ENCODE data around the gene SNX14. TPM values are rescaled to one million over a fixed set of nuclear protein-coding genes. Genes with fewer than 3 reads are reported as not detected.

The SNX14 gene
- total and polyA plus RNA-seq, 2 of the 8 experiments (the other 6 are each of a cell fraction or from before 2014, with no cell fraction given) = 11.9 to 24.2 TPM

DNA sequence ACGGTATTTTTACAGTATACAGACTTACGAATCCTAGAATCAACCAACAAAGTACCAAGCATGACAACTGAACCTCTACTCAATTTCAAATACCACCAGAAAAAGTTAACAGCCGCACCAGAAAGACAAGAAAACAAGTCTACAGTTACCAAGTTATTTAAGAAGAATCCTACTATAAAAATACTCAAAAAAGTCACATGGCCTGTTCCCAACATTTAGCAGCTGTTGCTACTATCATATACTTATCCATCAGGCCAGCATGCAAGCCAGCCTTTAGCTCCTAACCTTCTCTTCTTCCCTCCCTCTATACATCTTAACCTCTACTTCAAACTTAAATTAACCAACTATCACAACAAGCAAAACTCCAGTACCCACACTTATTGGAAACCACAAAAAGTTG is 47.2 kb upstream of the SNX14 start:
- ChIA-PET CTCF (ENCODE audit: partially characterized antibody) (interaction anchor here (1.1 to 4.5 kb wide), 3 partner anchors 9 to 35 kb away, joined by 3 to 18 read pairs (median 6); no protein-coding TSS in a partner anchor), POLR2A (ENCODE audit: partially characterized antibody) (interaction anchor here (0.8 to 25.2 kb wide), 11 partner anchors 11 to 98 kb away, joined by 3 to 890 read pairs (median 31); partner anchors contain the start of gene SNX14)
- Histone ChIP-seq H3K27ac (ENCODE audit: low read depth, low read length) (no peak overlapping the region), H3K4me2 (ENCODE audit: insufficient read depth in 1 of 2, low read depth in 2 of 2, low read length in 2 of 2) (peak overlapping the region; percentile 73 to 77), H3K23ac (ENCODE audit: insufficient read length) (no peak overlapping the region), H3K4me3 (ENCODE audit: extremely low read depth in 1 of 4, insufficient read depth in 2 of 4, low read depth in 3 of 4, low read length in 4 of 4) (peak overlapping the region; percentile 91 to 97 (median 96)), H3K79me2 (ENCODE audit: control insufficient read depth in 1 of 2, insufficient read depth in 2 of 2, low read length in 2 of 2) (peaks cover 41 to 72% of the 10 kb centered on the region in 2 experiments), H2AFZ (ENCODE audit: low read length) (no peak overlapping the region), H4K8ac (ENCODE audit: extremely low read depth, insufficient read depth, low read length) (no peak overlapping the region), H4K5ac (ENCODE audit: insufficient read length, low read depth, low read length) (no peak overlapping the region), H3K18ac (ENCODE audit: extremely low read depth, low read length) (no peak overlapping the region), H3K9me3 (ENCODE audit: insufficient read depth in 2 of 2, low read depth in 1 of 2, low read length in 1 of 2) (no peaks in the 10 kb centered on the region), H3K4ac (replicated peaks; ENCODE audit: insufficient read length, low read depth, low read length) (no peak overlapping the region), H3K4me1 (replicated peaks in 1 of 4; ENCODE audit: control insufficient read depth in 3 of 4, insufficient read depth in 4 of 4, low read length in 3 of 4) (peaks cover 0 to 9% (median 5%) of the 10 kb centered on the region in 4 experiments; a peak in 4 of 7 replicates), H3K9ac (replicated peaks in 1 of 4; ENCODE audit: extremely low read depth in 1 of 4, low read depth in 3 of 4, low read length in 3 of 4) (peak overlapping the region in 2 of 4 experiments; percentile 31 to 41; a peak in 2 of 7 replicates), H3K56ac (replicated peaks; ENCODE audit: insufficient read length, low read depth, low read length) (no peak overlapping the region), H2BK120ac (replicated peaks; ENCODE audit: low read depth, low read length) (no peak overlapping the region), H3K14ac (ENCODE audit: insufficient read length) (no peak overlapping the region), H3K79me1 (ENCODE audit: low read depth, low read length) (no peaks in the 10 kb centered on the region), H2BK5ac (ENCODE audit: low read depth, low read length) (no peak overlapping the region), H2BK20ac (ENCODE audit: low read length) (no peak overlapping the region), H2BK12ac (ENCODE audit: low read depth, low read length) (no peak overlapping the region), H2AK5ac (ENCODE audit: low read depth, low read length) (no peak overlapping the region), H3K36me3 (ENCODE audit: control insufficient read depth in 2 of 4, insufficient read depth in 4 of 4, low read length in 3 of 4) (peaks cover 18 to 50% (median 27%) of the 10 kb centered on the region in 4 experiments), H3K27me3 (replicated peaks in 1 of 4; ENCODE audit: control insufficient read depth in 3 of 4, extremely low read depth in 1 of 4, insufficient read depth in 3 of 4, low read length in 3 of 4) (no peaks in the 10 kb centered on the region), H4K91ac (replicated peaks; ENCODE audit: insufficient read length, low read length) (no peak overlapping the region), H2BK15ac (ENCODE audit: low read length) (no peak overlapping the region), H4K20me1 (replicated peaks in 1 of 2; ENCODE audit: control insufficient read depth in 1 of 2, insufficient read depth in 2 of 2, low read length in 2 of 2) (peaks cover 16 to 22% of the 10 kb centered on the region in 2 experiments), H3K23me2 (ENCODE audit: low read depth, low read length) (peaks cover 8% of the 10 kb centered on the region; the same call in 1 of the 2 replicates)
- no peak for DNase-seq (ENCODE audit: low read depth in 1 of 2, low spot score in 2 of 2)
- no peak for FAIRE-seq
- 82% methylated on average over 3 of the region's 3 CpGs; no CpG with 5 or more reads in 1 of the 2 experiments for WGBS, 2 experiments (ENCODE audit: extremely low coverage in 1 of 2, insufficient coverage in 1 of 2, insufficient read length in 1 of 2, insufficient replicate concordance in 2 of 2, low coverage in 1 of 2, low lambda C conversion rate in 2 of 2, missing lambda C conversion rate in 1 of 2)
- no peak for TF ChIP-seq TCF12 (IDR thresholded peaks at IDR 0.05; ENCODE audit: low read depth, low read length)
- no peak for TF ChIP-seq GTF2F1 (IDR thresholded peaks at IDR 0.05; ENCODE audit: borderline replicate concordance, low read depth, low read length)
- TF ChIP-seq EP300 (IDR thresholded peaks at IDR 0.05; ENCODE audit: borderline replicate concordance in 1 of 2, low read depth in 2 of 2, low read length in 2 of 2) = no peak
- TF ChIP-seq RFX5 (IDR thresholded peaks at IDR 0.05; ENCODE audit: borderline replicate concordance, low read depth, low read length) = no peak
- TF ChIP-seq RAD21 (IDR thresholded peaks at IDR 0.05 in 1 of 2, conservative IDR thresholded peaks at IDR 0.05 in 1 of 2; ENCODE audit: low read depth in 2 of 2, low read length in 2 of 2) = no peak
- no peak for TF ChIP-seq NRF1 (IDR thresholded peaks at IDR 0.05; ENCODE audit: low read depth, low read length)
- no peak for TF ChIP-seq SIRT6 (IDR thresholded peaks at IDR 0.05; ENCODE audit: low read length)
- TF ChIP-seq ZNF274 (IDR thresholded peaks at IDR 0.05; ENCODE audit: borderline replicate concordance, extremely low read depth, low read length) = no peak

All from H1 (cell line).